Upper lobe of left lung (tissue), 4 donors: ENCODE data around the gene ZBTB38.

ENCODE experiments used
- EP300 ChIP-seq, 4 donors: sonication (generic); formaldehyde crosslinking; IDR thresholded peaks; one replicate each; pipeline ENCODE4 v1.5.1; 2017; ENCODE audit warnings: antibody characterized with exemption in 4 of 4, control low read depth in 2 of 4
- POLR2A ChIP-seq, 4 donors: fragments of 450-650 bp; IDR thresholded peaks; one replicate each; pipeline ENCODE4 v1.5.1; 2016 to 2017; ENCODE audit warnings: antibody characterized with exemption in 4 of 4, mild to moderate bottlenecking in 2 of 4
- POLR2AphosphoS5 ChIP-seq, 2 donors: sonication (generic); formaldehyde crosslinking; IDR thresholded peaks; one replicate each; pipeline ENCODE4 v1.5.1; 2017; ENCODE audit warnings: antibody characterized with exemption in 2 of 2
- TF ChIP-seq, protein P1 (sequence below), 6 experiments: fragments of 450-650 bp in 4 of 6; fragments of 200-600 bp in 2 of 6; sonication (generic) in 2 of 6; IDR thresholded peaks; one replicate each; pipeline ENCODE4 v1.5.1; 2016 to 2019; ENCODE audit warnings: antibody characterized with exemption in 6 of 6

DNA sequence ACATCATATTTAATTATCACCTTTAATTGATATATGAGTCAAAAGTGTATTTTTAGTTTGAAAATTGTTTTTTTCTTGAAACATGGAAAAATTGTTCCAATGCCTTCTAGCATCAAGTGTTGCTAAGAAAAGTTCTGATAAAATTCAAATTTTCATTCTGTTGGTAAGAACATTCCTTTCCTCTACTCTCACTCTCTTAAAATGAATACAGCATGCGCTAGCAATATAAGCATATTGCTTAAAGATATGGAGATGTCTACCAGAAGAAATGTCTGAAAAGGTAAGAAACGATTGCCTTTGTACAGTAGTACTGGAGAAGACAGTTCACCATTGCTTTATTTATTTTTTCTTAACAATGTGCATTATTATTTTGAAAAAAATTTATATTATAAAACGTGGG lies 17.6 kb upstream of the ZBTB38 start:
- TF ChIP-seq, protein P1, sequence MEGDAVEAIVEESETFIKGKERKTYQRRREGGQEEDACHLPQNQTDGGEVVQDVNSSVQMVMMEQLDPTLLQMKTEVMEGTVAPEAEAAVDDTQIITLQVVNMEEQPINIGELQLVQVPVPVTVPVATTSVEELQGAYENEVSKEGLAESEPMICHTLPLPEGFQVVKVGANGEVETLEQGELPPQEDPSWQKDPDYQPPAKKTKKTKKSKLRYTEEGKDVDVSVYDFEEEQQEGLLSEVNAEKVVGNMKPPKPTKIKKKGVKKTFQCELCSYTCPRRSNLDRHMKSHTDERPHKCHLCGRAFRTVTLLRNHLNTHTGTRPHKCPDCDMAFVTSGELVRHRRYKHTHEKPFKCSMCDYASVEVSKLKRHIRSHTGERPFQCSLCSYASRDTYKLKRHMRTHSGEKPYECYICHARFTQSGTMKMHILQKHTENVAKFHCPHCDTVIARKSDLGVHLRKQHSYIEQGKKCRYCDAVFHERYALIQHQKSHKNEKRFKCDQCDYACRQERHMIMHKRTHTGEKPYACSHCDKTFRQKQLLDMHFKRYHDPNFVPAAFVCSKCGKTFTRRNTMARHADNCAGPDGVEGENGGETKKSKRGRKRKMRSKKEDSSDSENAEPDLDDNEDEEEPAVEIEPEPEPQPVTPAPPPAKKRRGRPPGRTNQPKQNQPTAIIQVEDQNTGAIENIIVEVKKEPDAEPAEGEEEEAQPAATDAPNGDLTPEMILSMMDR (IDR thresholded peaks at IDR 0.05), result no peak
- TF ChIP-seq POLR2AphosphoS5 (IDR thresholded peaks at IDR 0.05) (no peak), POLR2A (IDR thresholded peaks at IDR 0.05) (no peak), EP300 (IDR thresholded peaks at IDR 0.05) (no peak)
